GM12874 (cell line): Measurements from ENCODE around the gene MAPK1IP1L.

Experiments used
- CTCF ChIP-seq: IDR thresholded peaks from 2 replicates; pipeline ENCODE4 v1.5.1; 2011; ENCODE audit warnings: low read depth, mild to moderate bottlenecking, control low read depth, low read length, moderate library complexity; ENCODE audit not compliant: insufficient read depth

MAPK1IP1L gene

GRCh38 chr14:55062517-55063351, 11.3 kb downstream of the MAPK1IP1L start:
- TF ChIP-seq CTCF, result no peak

GRCh38 chr14:55065411-55065810, 14.0 kb downstream of the MAPK1IP1L start:
- no peak for TF ChIP-seq CTCF

GRCh38 chr14:55066223-55066622, 14.8 kb downstream of the MAPK1IP1L start:
- TF ChIP-seq CTCF, result no peak

- no peak for TF ChIP-seq CTCF
Measured at GRCh38 chr14:55070981-55071411, 19.5 kb downstream of the MAPK1IP1L start.

GRCh38 chr14:55071870-55072640, 20.6 kb downstream of the MAPK1IP1L start:
- no peak for TF ChIP-seq CTCF

- TF ChIP-seq CTCF, result no peak
Measured at GRCh38 chr14:55073856-55074255, 22.4 kb downstream of the MAPK1IP1L start.

GRCh38 chr14:55074662-55075061, 23.2 kb downstream of the MAPK1IP1L start:
- TF ChIP-seq CTCF, result no peak
